ENCODE data around the gene ZNF639.
"Not testable (repeated sequence)": the region's sequence is repeated elsewhere in the genome, so short reads cannot be mapped to it uniquely, and the experiment has no call there.

The ZNF639 gene

GRCh38 chr3:179322286-179323196, at the start of gene ZNF639:
TSS of gene ZNF639 (plus strand) at chr3:179323031. CDS start at chr3:179328294, 5,263 bp downstream.
- FAIRE-seq: no peak

- FAIRE-seq: not testable (repeated sequence)
Observed at GRCh38 chr3:179274434-179274833, 48.4 kb upstream of the ZNF639 start.

DNA sequence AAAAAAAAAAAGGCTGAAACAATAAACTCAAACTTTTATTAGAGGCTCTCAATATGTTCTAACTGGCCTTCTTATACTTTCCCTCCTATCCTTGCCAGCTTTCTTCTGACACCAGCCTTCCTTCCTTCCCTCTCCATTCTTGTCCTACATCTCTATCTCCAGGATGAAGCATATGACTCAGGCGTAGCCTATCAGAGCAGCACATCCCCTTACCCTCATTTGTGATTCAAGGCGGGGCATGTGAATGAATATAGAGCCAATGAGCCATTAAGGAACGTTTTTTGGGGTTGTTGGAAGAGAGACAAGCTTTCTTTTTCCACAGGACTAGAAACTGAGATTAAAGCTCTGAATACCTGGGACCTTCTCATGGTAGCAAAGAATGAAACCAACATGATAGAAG, 46.8 kb upstream of the ZNF639 start:
- FAIRE-seq: no peak

DNA sequence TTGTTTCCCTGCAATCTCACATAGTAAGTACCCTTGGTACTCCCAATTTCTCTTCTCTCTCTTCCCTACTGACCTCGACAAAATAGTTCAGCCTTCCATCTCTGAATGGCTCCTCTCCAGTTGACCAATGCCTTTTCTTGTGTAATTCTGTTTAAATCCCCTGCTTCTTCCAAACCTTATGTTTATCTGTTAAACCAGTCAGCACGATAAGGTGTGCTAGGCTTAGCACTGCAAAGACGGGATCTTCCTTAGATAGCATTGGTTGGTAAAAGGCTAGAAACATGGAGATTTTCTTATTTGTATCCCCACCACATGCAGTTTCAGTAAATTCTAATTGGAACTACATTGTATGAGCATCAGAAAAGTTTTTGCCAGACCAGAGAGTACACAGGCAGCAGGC, 46.1 kb upstream of the ZNF639 start:
- FAIRE-seq: no peak

GRCh38 chr3:179278151-179278550, 44.7 kb upstream of the ZNF639 start:
- FAIRE-seq: no peak

GRCh38 chr3:179278932-179279693, 43.7 kb upstream of the ZNF639 start:
- no peak for FAIRE-seq

DNA sequence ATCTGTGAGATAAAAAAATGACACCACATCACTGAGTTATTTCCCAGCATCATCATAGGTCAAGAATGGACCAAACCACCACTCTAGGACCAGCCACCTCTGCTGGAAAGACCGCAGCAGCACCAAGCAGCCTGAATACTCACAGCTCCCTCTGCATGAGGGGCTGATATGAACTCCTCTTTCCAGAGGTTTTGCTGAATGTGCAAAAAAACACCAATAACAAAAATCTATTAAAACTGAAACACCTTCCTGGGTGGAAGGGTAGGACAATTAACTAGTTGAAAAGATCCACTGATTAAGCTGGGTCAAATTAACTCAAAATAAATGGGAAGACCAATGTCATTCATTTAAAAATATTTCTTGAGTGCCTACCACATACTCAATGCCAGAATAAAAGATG, 43.0 kb upstream of the ZNF639 start:
- no peak for FAIRE-seq

DNA sequence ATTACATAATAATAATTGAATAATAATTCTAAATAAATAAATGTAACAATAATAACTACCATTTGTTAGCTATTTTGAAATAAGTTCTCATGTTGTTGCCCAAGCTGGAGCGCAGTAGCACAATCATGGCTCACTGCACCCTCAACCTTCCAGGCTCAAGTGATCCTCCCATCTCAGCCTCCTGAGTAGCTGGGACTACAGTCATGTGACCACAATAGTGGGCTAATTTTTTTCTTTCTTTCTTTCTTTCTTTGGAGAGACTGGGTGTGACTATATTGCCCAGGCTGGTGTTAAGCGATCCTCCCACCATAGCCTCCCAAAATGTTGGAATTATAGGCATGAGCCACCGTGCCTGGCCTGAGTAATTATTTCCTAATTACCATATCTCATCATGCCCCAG, 41.0 kb upstream of the ZNF639 start:
- FAIRE-seq: no peak

DNA sequence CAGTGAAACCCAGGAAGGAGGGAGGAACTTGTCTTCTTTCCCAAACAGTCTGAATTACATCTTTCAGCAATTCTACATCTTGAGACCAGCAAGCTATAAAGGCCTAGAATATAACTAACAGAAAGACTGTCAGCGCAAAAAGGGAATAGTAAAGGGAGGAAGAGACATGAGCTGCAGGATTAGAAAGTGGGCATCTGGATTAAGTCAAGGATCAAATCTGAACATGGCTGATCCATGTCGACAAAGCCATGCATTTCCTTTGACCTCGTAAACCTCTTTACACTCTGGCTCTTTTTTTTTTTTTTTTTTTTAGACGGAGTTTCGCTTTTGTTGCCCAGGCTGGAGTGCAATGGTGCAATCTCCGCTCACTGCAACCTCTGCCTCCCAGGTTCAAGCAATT, 36.5 kb upstream of the ZNF639 start:
- no peak for FAIRE-seq

DNA sequence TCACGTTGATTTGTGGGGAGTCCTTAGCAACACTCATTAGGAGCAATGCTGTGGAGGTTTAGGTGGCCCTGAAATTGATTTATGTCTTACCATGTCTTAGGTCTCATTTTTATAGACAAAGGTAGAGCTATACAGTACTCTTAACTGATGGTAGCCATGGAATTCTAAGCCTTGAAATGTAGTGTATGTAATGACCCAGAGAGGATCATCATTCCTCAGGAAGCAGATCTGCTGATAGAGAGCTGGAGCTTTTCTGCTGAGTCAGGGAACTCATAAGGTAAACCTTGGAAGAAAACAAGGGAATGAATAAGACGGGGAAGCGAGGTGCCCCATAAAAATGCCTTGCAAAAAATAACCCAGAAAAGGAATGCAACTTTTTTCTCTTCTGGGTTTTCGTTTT, 34.0 kb upstream of the ZNF639 start:
- no peak for FAIRE-seq

DNA sequence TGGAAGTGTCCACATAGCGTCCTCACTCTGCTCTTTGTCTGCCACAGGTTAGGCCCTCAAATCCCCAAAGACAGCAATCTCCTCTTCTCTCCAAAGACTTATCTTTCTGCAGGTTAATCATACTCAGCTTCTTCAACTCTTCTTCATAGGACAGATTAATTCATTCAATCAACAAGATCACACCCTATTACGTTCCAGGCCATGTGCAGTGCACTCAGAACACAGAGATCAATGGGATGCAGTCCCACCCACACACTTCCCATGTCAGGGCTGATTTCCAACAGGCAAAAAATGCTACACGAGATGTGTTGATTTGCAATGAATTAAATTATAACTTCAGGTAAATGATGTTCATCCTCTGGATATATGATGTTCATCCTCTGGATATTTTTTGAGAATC, 33.5 kb upstream of the ZNF639 start:
- no peak for FAIRE-seq

DNA sequence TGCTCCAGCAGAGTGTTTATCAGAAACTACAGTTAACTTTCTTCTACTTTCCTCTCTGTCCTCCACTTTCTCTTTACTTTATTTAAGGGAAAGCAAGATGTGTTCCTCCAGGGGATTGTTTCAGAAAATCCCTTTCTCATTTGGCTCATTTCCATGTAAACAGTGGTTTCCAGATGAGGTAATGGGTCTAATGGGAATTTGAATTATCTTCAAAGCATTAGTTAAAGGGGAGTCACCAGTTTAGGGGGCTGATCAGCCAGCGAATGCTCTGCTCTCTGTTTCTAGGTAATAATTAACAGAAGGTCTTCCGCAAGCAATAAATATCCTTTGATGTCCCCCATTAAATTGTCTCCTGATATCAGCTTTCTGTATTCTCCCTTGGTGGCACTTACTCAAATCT, 30.4 kb upstream of the ZNF639 start:
- FAIRE-seq: no peak

DNA sequence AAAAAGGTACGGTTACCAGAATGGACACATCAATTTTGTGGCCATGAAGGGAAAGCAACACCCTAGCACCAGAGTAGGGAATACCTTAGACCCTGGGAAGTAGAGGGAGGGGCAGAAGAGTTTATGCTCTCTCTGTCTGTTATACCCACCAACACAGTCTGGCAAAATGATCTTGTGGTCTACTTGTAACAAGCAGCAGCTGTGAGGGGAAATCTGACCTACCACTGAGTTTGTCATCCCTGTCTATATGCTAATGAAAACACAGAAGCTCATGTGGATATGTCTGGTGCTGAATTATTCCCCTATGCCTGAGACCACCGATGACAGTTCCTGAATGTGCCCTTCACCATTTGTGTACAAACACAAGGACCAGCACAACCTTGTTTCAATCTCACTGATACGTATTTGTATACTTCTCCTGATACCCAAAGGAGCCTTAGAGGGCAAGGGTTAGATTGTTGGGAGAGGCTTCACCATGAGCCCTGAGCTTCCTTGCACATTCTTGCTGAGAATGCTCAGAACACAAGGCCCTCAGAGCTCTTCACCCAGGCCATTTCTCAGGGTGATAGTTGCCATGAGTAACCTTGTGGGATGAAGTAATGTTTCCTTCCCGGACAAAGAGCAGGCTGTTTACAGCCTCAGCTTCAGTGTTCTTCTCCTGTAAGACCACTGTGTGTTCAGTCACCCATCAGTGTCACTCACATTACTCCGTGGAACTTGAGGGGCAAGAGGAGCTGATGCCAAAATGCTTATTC, 24.7 kb upstream of the ZNF639 start:
- FAIRE-seq: no peak

DNA sequence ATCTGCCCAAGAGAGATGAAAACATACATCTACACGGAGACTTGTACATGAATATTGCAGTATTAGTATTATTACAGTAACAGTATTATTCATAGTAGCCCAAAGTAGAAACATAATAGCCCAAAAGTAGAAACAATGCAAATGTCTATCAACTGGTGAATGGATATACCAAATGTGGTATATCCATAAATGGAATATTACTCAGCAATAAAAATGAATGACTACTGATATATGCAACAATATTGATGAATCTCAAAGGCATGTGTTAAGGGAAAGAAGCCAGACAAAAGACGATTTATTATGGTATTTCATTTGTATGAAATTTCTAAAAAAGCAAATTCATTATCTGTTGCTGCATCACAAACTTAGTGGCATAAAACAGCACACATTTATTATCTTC, 23.5 kb upstream of the ZNF639 start:
- FAIRE-seq: no peak

- no peak for FAIRE-seq
Observed at GRCh38 chr3:179299999-179300613, 22.7 kb upstream of the ZNF639 start.

DNA sequence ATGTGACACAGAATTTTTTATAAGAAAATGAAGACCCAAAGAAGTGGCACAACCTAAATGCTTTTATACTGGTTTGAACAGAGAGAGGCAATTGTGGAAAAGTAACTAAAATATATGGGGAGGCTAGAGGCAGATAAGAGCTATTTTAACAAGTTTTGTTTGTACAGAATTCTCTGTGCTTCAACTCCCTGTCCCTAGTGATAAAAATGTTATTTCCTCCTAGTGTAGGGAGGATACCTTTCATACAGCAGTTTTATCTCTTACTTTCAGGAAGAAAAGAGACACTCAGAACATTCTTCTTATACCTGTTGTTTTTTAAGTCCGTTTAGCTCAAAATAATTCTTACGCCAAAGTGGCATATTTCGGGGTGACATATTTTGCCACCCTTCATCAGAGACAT, 21.2 kb upstream of the ZNF639 start:
- no peak for FAIRE-seq

- FAIRE-seq: no peak
Observed at GRCh38 chr3:179302111-179302510, 20.7 kb upstream of the ZNF639 start.

DNA sequence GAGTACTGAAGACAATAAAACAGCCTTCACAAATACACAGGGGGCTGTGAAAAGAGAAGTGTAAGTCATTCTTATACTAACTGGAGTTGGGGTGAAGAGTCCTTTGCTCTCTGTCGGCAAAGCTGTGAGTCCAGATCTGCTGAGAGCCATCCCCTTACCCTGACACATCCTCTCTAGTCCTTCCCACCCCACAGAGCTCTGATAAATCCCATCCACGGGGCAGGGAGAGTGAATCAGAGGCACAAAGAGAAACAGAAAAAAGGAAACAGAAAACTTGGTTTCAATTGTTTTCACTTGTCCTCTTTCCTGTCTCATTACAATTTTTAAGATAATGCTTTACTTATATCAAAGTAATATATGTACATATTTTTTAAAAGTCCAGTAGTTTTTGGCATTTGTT, 18.2 kb upstream of the ZNF639 start:
- FAIRE-seq: no peak

DNA sequence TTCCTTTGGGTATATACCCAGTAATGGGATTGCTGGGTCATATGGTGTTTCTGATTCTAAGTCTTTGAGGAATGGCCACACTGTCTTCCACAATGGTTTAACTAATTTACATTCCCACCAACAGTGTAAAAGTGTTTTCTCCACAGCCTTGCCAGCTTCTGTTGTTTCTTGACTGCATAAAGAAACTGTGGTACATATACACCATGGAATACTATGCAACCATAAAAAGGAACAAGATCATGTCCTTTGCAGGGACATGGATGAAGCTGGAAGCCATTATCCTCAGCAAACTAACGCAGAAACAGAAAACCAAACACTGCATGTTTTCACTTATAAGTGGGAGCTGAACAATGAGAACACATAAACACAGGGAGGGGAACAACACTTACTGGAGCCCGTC, 15.5 kb upstream of the ZNF639 start:
- FAIRE-seq: not testable (repeated sequence)

GRCh38 chr3:179308001-179308400, 14.8 kb upstream of the ZNF639 start:
- no peak for FAIRE-seq

GRCh38 chr3:179309225-179310078, 13.4 kb upstream of the ZNF639 start:
- no peak for FAIRE-seq

- no peak for FAIRE-seq
Observed at GRCh38 chr3:179318876-179319275, 4.0 kb upstream of the ZNF639 start.

Data from colon (tissue), 2 donors.